HEK293 (cell line): ENCODE data around the gene IGFBPL1.

Source experiments
- CTCF ChIA-PET: fragments of 350-600 bp; formaldehyde crosslinking; extraction: SDS; loops from one replicate; lab custom pipeline; 2021; ENCODE audit warnings: antibody characterized with exemption; lab: Yijun Ruan, JAX
- POLR2A ChIA-PET: fragments of 300-600 bp; formaldehyde crosslinking; extraction: SDS; loops from one replicate; lab custom pipeline; 2020; ENCODE audit warnings: antibody characterized with exemption, inconsistent platforms; lab: Yijun Ruan, JAX
- H3K27ac ChIP-seq: fragments of 200-500 bp; sonication (Bioruptor generic); 2 replicates; pipeline ENCODE4 v1.5.1; 2014; ENCODE audit warnings: low read depth, low read length, control low read depth, inconsistent platforms; ENCODE audit errors: extremely low read depth
- H3K36me3 ChIP-seq, 2 experiments: fragments of 200-500 bp in 1 of 2; sonication (Bioruptor generic) in 1 of 2; 1 replicate in 1 of 2; 2 replicates in 1 of 2; pipeline ENCODE4 v1.5.1; 2014 to 2017; ENCODE audit warnings: inconsistent platforms in 2 of 2, low read length in 2 of 2; ENCODE audit not compliant: control insufficient read depth in 2 of 2, insufficient read depth in 1 of 2
- H3K4me1 ChIP-seq: fragments of 200-500 bp; sonication (Bioruptor generic); 2 replicates; pipeline ENCODE4 v1.5.1; 2014; ENCODE audit warnings: mild to moderate bottlenecking, low read length, inconsistent platforms; ENCODE audit not compliant: control insufficient read depth, insufficient read depth
- H3K4me3 ChIP-seq: 2 replicates; pipeline ENCODE4 v1.5.1; 2011; ENCODE audit warnings: low read depth, mild to moderate bottlenecking, control low read depth, low read length, moderate library complexity
- H3K9me3 ChIP-seq: fragments of 200-500 bp; sonication (Bioruptor generic); 2 replicates; pipeline ENCODE4 v1.5.1; 2014; ENCODE audit warnings: low read depth, low read length, inconsistent platforms; ENCODE audit not compliant: control insufficient read depth, insufficient read depth
- PATZ1 ChIP-seq: fragments of 450-650 bp; formaldehyde crosslinking; IDR thresholded peaks from 2 replicates; pipeline ENCODE4 v1.5.1; 2016; ENCODE audit warnings: missing biosample characterization, missing genetic modification characterization
- REPIN1 ChIP-seq: fragments of 450-650 bp; formaldehyde crosslinking; IDR thresholded peaks from 2 replicates; pipeline ENCODE4 v1.5.1; 2017; ENCODE audit warnings: missing biosample characterization, missing genetic modification characterization, low read depth
- REST ChIP-seq: fragments of 450-650 bp; formaldehyde crosslinking; IDR thresholded peaks from 2 replicates; pipeline ENCODE4 v1.5.1; 2016; ENCODE audit warnings: missing biosample characterization, missing genetic modification characterization
- ZBTB11 ChIP-seq: fragments of 450-650 bp; formaldehyde crosslinking; conservative IDR thresholded peaks from 2 replicates; pipeline ENCODE4 v1.5.1; 2016; ENCODE audit warnings: low read depth, missing biosample characterization, missing genetic modification characterization
- ZFP3 ChIP-seq: fragments of 450-650 bp; formaldehyde crosslinking; IDR thresholded peaks from 2 replicates; pipeline ENCODE4 v1.5.1; 2016; ENCODE audit warnings: low read depth, missing biosample characterization, missing genetic modification characterization
- ZNF121 ChIP-seq: fragments of 450-650 bp; formaldehyde crosslinking; IDR thresholded peaks from 2 replicates; pipeline ENCODE4 v1.5.1; 2016; ENCODE audit warnings: missing biosample characterization, missing genetic modification characterization
- ZNF157 ChIP-seq: fragments of 450-650 bp; formaldehyde crosslinking; IDR thresholded peaks from 2 replicates; pipeline ENCODE4 v1.5.1; 2016; ENCODE audit warnings: missing biosample characterization, missing genetic modification characterization
- ZNF362 ChIP-seq: fragments of 450-650 bp; formaldehyde crosslinking; IDR thresholded peaks from 2 replicates; pipeline ENCODE4 v1.5.1; 2016; ENCODE audit warnings: missing biosample characterization, missing genetic modification characterization
- ZNF37A ChIP-seq: fragments of 450-650 bp; IDR thresholded peaks from 2 replicates; pipeline ENCODE4 v1.5.1; 2018; ENCODE audit warnings: missing biosample characterization, missing genetic modification characterization
- ZNF518A ChIP-seq: fragments of 450-650 bp; formaldehyde crosslinking; conservative IDR thresholded peaks from 2 replicates; pipeline ENCODE4 v1.5.1; 2016; ENCODE audit warnings: low read depth, missing biosample characterization, missing genetic modification characterization
- ZNF747 ChIP-seq: fragments of 450-650 bp; formaldehyde crosslinking; IDR thresholded peaks from 2 replicates; pipeline ENCODE4 v1.5.1; 2016; ENCODE audit warnings: missing biosample characterization, missing genetic modification characterization
- ZNF776 ChIP-seq: fragments of 450-650 bp; formaldehyde crosslinking; IDR thresholded peaks from 2 replicates; pipeline ENCODE4 v1.5.0; 2017; ENCODE audit warnings: missing biosample characterization, missing genetic modification characterization, borderline replicate concordance
- ZSCAN23 ChIP-seq: fragments of 450-650 bp; formaldehyde crosslinking; IDR thresholded peaks from 2 replicates; pipeline ENCODE4 v1.5.1; 2016; ENCODE audit warnings: missing biosample characterization, missing genetic modification characterization
- ZXDB ChIP-seq: fragments of 450-650 bp; formaldehyde crosslinking; IDR thresholded peaks from 2 replicates; pipeline ENCODE4 v1.5.1; 2016; ENCODE audit warnings: missing biosample characterization, missing genetic modification characterization

IGFBPL1 gene

GRCh38 chr9:38367898-38368297 is 56.4 kb downstream of the IGFBPL1 start:
- Histone ChIP-seq H3K27ac (no peak overlapping the region), H3K4me1 (no peaks in the 10 kb centered on the region), H3K9me3 (no peaks in the 10 kb centered on the region), H3K4me3 (no peak overlapping the region), H3K36me3 (no peaks in the 10 kb centered on the region)
- no peak for TF ChIP-seq ZNF121 (tag by site-specific recombination)
- TF ChIP-seq ZNF518A (tag by site-specific recombination) = no peak
- peak; percentile 76 for TF ChIP-seq ZFP3 (tag by site-specific recombination)
- CTCF ChIA-PET = interaction anchor here (0.5 to 1.0 kb wide), 3 partner anchors 24 to 124 kb away, joined by 3 to 5 read pairs (median 3); no protein-coding TSS in a partner anchor
- POLR2A ChIA-PET = no interaction called here

GRCh38 chr9:38363589-38363925 is 60.7 kb downstream of the IGFBPL1 start:
- no peaks in the 10 kb centered on the region for H3K9me3 ChIP-seq
- H3K27ac ChIP-seq = no peak overlapping the region
- H3K36me3 ChIP-seq = no peaks in the 10 kb centered on the region
- TF ChIP-seq REST (tag by site-specific recombination) (no peak), ZBTB11 (tag by site-specific recombination) (no peak), ZNF776 (tag by site-specific recombination) (no peak), ZNF747 (no peak), ZNF157 (tag by site-specific recombination) (no peak), PATZ1 (tag by site-specific recombination) (no peak), ZXDB (no peak), REPIN1 (tag by site-specific recombination) (no peak), ZNF37A (tag by site-specific recombination) (no peak), ZNF362 (no peak), ZSCAN23 (no peak)
- CTCF ChIA-PET = interaction anchor here (0.6 to 2.9 kb wide), 13 partner anchors 19 to 889 kb away, joined by 3 to 33 read pairs (median 3); no protein-coding TSS in a partner anchor
- no peak overlapping the region for H3K4me3 ChIP-seq
- POLR2A ChIA-PET = no interaction called here
- no peaks in the 10 kb centered on the region for H3K4me1 ChIP-seq
